22Rv1 (cell line): Measurements from ENCODE around the gene ADAMTS2.

Experiments used
- ZFX ChIP-seq: fragments of 450-650 bp; IDR thresholded peaks from 2 replicates; pipeline ENCODE4 v1.6.1; 2017; ENCODE audit warnings: antibody characterized with exemption, borderline replicate concordance
- TF ChIP-seq, protein P1 (sequence below): fragments of 450-650 bp; IDR thresholded peaks from 2 replicates; pipeline ENCODE4 v1.5.1; 2017; ENCODE audit warnings: mild to moderate bottlenecking

DNA sequence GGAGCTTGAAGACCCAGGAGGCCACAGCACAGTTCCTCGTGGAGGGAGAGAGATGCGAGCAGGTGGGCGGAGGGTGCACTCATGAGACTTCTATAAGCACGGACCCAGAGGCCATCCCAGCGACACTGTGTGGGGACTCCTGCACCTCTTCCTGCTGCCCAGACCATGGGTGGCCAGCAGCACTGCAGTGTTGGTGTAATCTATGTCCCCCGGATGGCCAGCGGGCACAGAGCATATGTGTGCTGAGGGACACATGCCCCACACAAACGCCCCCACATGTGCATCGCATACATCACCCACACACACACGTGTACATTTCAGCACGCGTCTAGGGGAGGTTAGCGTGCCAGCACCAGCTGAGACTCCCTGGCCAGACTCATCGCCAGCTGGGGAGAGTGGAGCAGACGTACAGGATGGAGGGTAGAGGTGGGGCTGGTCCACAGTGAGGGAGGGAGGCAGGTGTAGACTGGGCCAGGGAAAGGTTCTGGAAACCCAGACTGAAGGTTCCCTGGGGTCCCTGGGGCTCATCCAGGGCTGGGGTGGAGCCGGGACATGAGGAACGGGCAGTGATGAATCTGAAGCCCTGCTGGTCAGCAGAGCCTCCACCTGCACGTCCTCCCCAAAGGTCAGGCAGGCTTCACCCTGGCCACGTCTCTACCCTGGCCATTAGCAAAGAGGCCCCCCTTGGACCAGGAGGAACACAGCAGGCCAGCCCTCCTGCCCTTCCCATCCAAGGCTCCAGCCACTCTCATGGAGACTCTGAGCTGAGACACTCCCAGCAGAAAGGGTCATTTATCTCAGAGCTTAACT is 27.6 kb downstream of the ADAMTS2 start:
- TF ChIP-seq, protein P1, sequence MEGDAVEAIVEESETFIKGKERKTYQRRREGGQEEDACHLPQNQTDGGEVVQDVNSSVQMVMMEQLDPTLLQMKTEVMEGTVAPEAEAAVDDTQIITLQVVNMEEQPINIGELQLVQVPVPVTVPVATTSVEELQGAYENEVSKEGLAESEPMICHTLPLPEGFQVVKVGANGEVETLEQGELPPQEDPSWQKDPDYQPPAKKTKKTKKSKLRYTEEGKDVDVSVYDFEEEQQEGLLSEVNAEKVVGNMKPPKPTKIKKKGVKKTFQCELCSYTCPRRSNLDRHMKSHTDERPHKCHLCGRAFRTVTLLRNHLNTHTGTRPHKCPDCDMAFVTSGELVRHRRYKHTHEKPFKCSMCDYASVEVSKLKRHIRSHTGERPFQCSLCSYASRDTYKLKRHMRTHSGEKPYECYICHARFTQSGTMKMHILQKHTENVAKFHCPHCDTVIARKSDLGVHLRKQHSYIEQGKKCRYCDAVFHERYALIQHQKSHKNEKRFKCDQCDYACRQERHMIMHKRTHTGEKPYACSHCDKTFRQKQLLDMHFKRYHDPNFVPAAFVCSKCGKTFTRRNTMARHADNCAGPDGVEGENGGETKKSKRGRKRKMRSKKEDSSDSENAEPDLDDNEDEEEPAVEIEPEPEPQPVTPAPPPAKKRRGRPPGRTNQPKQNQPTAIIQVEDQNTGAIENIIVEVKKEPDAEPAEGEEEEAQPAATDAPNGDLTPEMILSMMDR = no peak
- TF ChIP-seq ZFX = no peak
